HepG2 (cell line): ENCODE data around the gene MEGF10. TPM values are rescaled to one million over a fixed set of nuclear protein-coding genes. Genes with fewer than 3 reads are reported as not detected.

Experiments
- ATAC-seq: fragments of 200-7000 bp; cut with Tn5 transposase; 3 replicates; pipeline ENCODE4 v1.9.1; 2020; ENCODE audit warnings: mild to moderate bottlenecking, moderate library complexity
- BruUV-seq: library from RNA; stranded (reverse); fragments of 400-500 nt; replicated peaks from 2 replicates; lab custom pipeline; 2021; lab: Mats Ljungman, UMichigan
- CTCF ChIA-PET: fragments of 300-600 bp; formaldehyde crosslinking; extraction: SDS; loops from one replicate; lab custom pipeline; 2021; ENCODE audit warnings: low total read pairs, inconsistent platforms, low intra/inter-chr PET ratio; lab: Yijun Ruan, JAX
- POLR2A ChIA-PET: fragments of 350-600 bp; sonication (Branson Sonifier 250); formaldehyde crosslinking; loops from one replicate; lab custom pipeline; 2020; ENCODE audit warnings: antibody characterized with exemption, inconsistent platforms; lab: Yijun Ruan, JAX
- DNase-seq: peaks from one replicate; pipeline ENCODE4 v3.0.0-alpha.2; 2015; ENCODE audit warnings: low spot score
- FAIRE-seq: peaks from 3 replicates; lab custom pipeline; 2011; peaks lifted over from hg19 to GRCh38; lab: Jason Lieb, UNC
- H2AFZ ChIP-seq: one replicate; pipeline ENCODE4 v1.6.1; 2011; ENCODE audit warnings: low read length, inconsistent platforms
- H3K27ac ChIP-seq: fragments of 300-600 bp; 3 replicates; pipeline ENCODE4 v1.8.0; 2011; ENCODE audit warnings: mixed run types, mild to moderate bottlenecking, mixed read lengths, low read length, inconsistent platforms; ENCODE audit not compliant: insufficient read depth; ENCODE audit errors: extremely low read length
- H3K27me3 ChIP-seq, 2 experiments: fragments of 200-600 bp in 1 of 2; 2 replicates in 1 of 2; 3 replicates in 1 of 2; pipeline versions ENCODE4 v1.6.0 to v1.8.0; 2011; ENCODE audit warnings: low read length in 2 of 2, mild to moderate bottlenecking in 2 of 2, moderate library complexity in 2 of 2, inconsistent platforms in 1 of 2; ENCODE audit not compliant: insufficient read depth in 2 of 2, control insufficient read depth in 1 of 2
- H3K36me3 ChIP-seq, 2 experiments: fragments of 200-600 bp in 1 of 2; replicated peaks in 1 of 2; 2 replicates in 1 of 2; 3 replicates in 1 of 2; pipeline versions ENCODE4 v1.5.1 to v1.8.0; 2011; ENCODE audit warnings: low read length in 2 of 2, inconsistent platforms in 1 of 2; ENCODE audit not compliant: insufficient read depth in 2 of 2, control insufficient read depth in 1 of 2
- H3K4me1 ChIP-seq: 2 replicates; pipeline ENCODE4 v1.5.1; 2012; ENCODE audit warnings: low read length, inconsistent platforms; ENCODE audit not compliant: insufficient read depth
- H3K4me2 ChIP-seq: 2 replicates; pipeline ENCODE4 v1.6.0; 2011; ENCODE audit warnings: low read depth, low read length, inconsistent platforms
- H3K4me3 ChIP-seq, 3 experiments: fragments of 200-600 bp in 1 of 3; sonication (generic), shearing (Covaris generic) in 1 of 3; replicated peaks in 1 of 3; 2 replicates each; pipeline ENCODE4 v1.5.1; 2011 to 2016; ENCODE audit warnings: low read length in 3 of 3, inconsistent platforms in 2 of 3, low read depth in 2 of 3, mild to moderate bottlenecking in 2 of 3, control low read depth in 1 of 3, mixed read lengths in 1 of 3; ENCODE audit not compliant: insufficient read depth in 1 of 3
- H3K79me2 ChIP-seq: one replicate; pipeline ENCODE4 v1.6.1; 2011; ENCODE audit warnings: low read length, inconsistent platforms; ENCODE audit not compliant: insufficient read depth
- H3K9ac ChIP-seq: 2 replicates; pipeline ENCODE4 v1.6.0; 2011; ENCODE audit warnings: mild to moderate bottlenecking, low read depth, low read length, inconsistent platforms; ENCODE audit not compliant: insufficient read depth
- H3K9me3 ChIP-seq: 2 replicates; pipeline ENCODE4 v1.5.1; 2012; ENCODE audit warnings: mild to moderate bottlenecking, low read length
- H4K20me1 ChIP-seq: 2 replicates; pipeline ENCODE4 v1.6.0; 2011; ENCODE audit warnings: inconsistent platforms, mild to moderate bottlenecking, low read length, moderate library complexity; ENCODE audit not compliant: insufficient read depth
- AGO2 ChIP-seq: fragments of 200-400 bp; formaldehyde crosslinking; optimal IDR thresholded peaks from 2 replicates; pipeline ENCODE3; 2017; ENCODE audit warnings: mild to moderate bottlenecking, low read depth, low read length, moderate library complexity
- CBX5 ChIP-seq: sonication (generic); formaldehyde crosslinking; IDR thresholded peaks from 2 replicates; pipeline ENCODE4 v1.4.0; 2020; ENCODE audit warnings: missing genetic modification reagents, borderline replicate concordance
- KAT7 ChIP-seq: IDR thresholded peaks from 2 replicates; pipeline ENCODE4 v1.6.1; 2018; ENCODE audit warnings: borderline replicate concordance, missing compliant biosample characterization
- NCOA5 ChIP-seq: sonication (generic); formaldehyde crosslinking; IDR thresholded peaks from 2 replicates; pipeline ENCODE4 v1.4.0; 2020; ENCODE audit warnings: missing genetic modification reagents
- NFRKB ChIP-seq: fragments of 450-650 bp; IDR thresholded peaks from 2 replicates; pipeline ENCODE4 v1.6.1; 2017
- TBX3 ChIP-seq: fragments of 450-650 bp; IDR thresholded peaks from 2 replicates; pipeline ENCODE4 v1.6.1; 2017; ENCODE audit warnings: antibody characterized with exemption, mild to moderate bottlenecking, inconsistent platforms, borderline replicate concordance
- THAP7 ChIP-seq: sonication (generic); formaldehyde crosslinking; IDR thresholded peaks from 2 replicates; pipeline ENCODE4 v1.8.1; 2023; ENCODE audit warnings: mild to moderate bottlenecking, missing genetic modification reagents
- U2AF2 ChIP-seq: fragments of 200-400 bp; formaldehyde crosslinking; IDR thresholded peaks from 2 replicates; pipeline ENCODE4 v1.6.1; 2017; ENCODE audit warnings: low read depth, mild to moderate bottlenecking, low read length
- ZNF577 ChIP-seq: sonication (generic); formaldehyde crosslinking; IDR thresholded peaks from 2 replicates; pipeline ENCODE4 v1.4.0; 2020; ENCODE audit warnings: mild to moderate bottlenecking, low read depth, missing genetic modification reagents, borderline replicate concordance
- ZNF704 ChIP-seq: sonication (generic); formaldehyde crosslinking; IDR thresholded peaks from 2 replicates; pipeline ENCODE4 v1.8.1; 2023; ENCODE audit warnings: mild to moderate bottlenecking, inconsistent platforms, moderate library complexity, missing genetic modification reagents, borderline replicate concordance
- ZNF839 ChIP-seq: sonication (generic); formaldehyde crosslinking; IDR thresholded peaks from 2 replicates; pipeline ENCODE4 v1.4.0; 2020; ENCODE audit warnings: missing genetic modification reagents, mild to moderate bottlenecking, borderline replicate concordance
- WGBS: methylation state at CpG from one replicate; pipeline ENCODE4 v1.1.6; 2017; ENCODE audit warnings: low lambda C conversion rate; 5-methylcytosine and 5-hydroxymethylcytosine counted together
- in situ Hi-C: cut with HindIII; loops from 2 replicates; pipeline ENCODE4 v1.10.0; 2017; ENCODE audit warnings: low pct_unique_long_range_greater_than_20kb; ENCODE audit not compliant: extremely low pct_ligation_motif_present
- intact Hi-C: fragments of 100-400 bp; cut with micrococcal nuclease; formaldehyde crosslinking; loops from one replicate; pipeline ENCODE4 v1.10.0; 2022; ENCODE audit not compliant: unreplicated experiment
- polyA plus RNA-seq, 8 experiments: library from polyadenylated mRNA; depleted of rRNA in 3 of 8; stranded (reverse) in 7 of 8; unstranded in 1 of 8; fragments of >200 nt; fragmentation: Illumina TruSeq in 4 of 8; extraction: Trizol in 4 of 8; gene quantifications; 2 replicates each; pipeline versions ENCODE4 v1.2.1 to v1.2.3, GENCODE V29; 2011 to 2016; ENCODE audit warnings: low read depth in 4 of 8, missing spikeins in 1 of 8, mixed read lengths in 1 of 8; ENCODE audit not compliant: insufficient read depth in 1 of 8
- total RNA-seq, 5 experiments: library from RNA; depleted of rRNA; stranded (reverse); fragments of >200 nt; fragmentation: Illumina TruSeq; extraction: Trizol; gene quantifications; 2 replicates each; pipeline ENCODE4 v1.2.3, GENCODE V29; 2016; ENCODE audit warnings: low read depth in 1 of 5

Gene MEGF10
- total and polyA plus RNA-seq, 2 of the 13 experiments (the other 11 are each of a cell fraction or from before 2014, with no cell fraction given), result not detected

- in situ Hi-C loops, result no loop called here
- POLR2A ChIA-PET, result no interaction called here
- CTCF ChIA-PET, result no interaction called here
Measured at GRCh38 chr5:127389601-127390000, 99.0 kb downstream of the MEGF10 start.

More at GRCh38 chr5:127389601-127390000, 99.0 kb downstream of the MEGF10 start:
- intact Hi-C loops, result no loop called here
- Histone ChIP-seq H3K79me2 (no peaks in the 10 kb centered on the region), H3K9me3 (no peaks in the 10 kb centered on the region), H3K4me2 (no peak overlapping the region), H3K27ac (no peak overlapping the region), H3K4me1 (no peaks in the 10 kb centered on the region), H4K20me1 (no peaks in the 10 kb centered on the region), H3K4me3 (no peak overlapping the region), H2AFZ (no peak overlapping the region), H3K36me3 (no peaks in the 10 kb centered on the region), H3K9ac (no peak overlapping the region), H3K27me3 (peaks cover 2 to 3% of the 10 kb centered on the region in 2 experiments; a peak in 2 of 5 replicates)
- no TSS peak for BruUV-seq
- FAIRE-seq, result no peak
- ATAC-seq, result no peak
- 3% methylated on average over 2 of the region's 2 CpGs for WGBS
- no peak for DNase-seq
- TF ChIP-seq ZNF839 (CRISPR knock-in tag), result no peak
- no peak for TF ChIP-seq KAT7 (CRISPR knock-in tag)
- TF ChIP-seq ZNF704 (CRISPR knock-in tag), result no peak
- no peak for TF ChIP-seq U2AF2
- no peak for TF ChIP-seq TBX3
- TF ChIP-seq AGO2, result no peak
- TF ChIP-seq NCOA5 (CRISPR knock-in tag), result no peak
- no peak for TF ChIP-seq NFRKB
- TF ChIP-seq ZNF577, result no peak
- no peak for TF ChIP-seq THAP7 (CRISPR knock-in tag)
- no peak for TF ChIP-seq CBX5 (CRISPR knock-in tag)
